Thoracic aorta (tissue), 2 donors: ENCODE measurements around the gene PNMA6E. TPM values are rescaled to one million over a fixed set of nuclear protein-coding genes. Genes with fewer than 3 reads are reported as not detected.

ENCODE experiments used
- ATAC-seq: fragments of 150-250 bp; one replicate; pipeline ENCODE4 v1.8.0; 2017; ENCODE audit warnings: low read depth; ENCODE audit not compliant: insufficient number of reproducible peaks, low FRiP score
- DNase-seq: peaks from one replicate; pipeline ENCODE4 v3.0.0-alpha.2; 2020; ENCODE audit warnings: low spot score
- H3K27ac ChIP-seq, 2 donors: fragments of 200-600 bp; sonication (generic); 1 replicate in 1 of 2; 2 replicates in 1 of 2; pipeline ENCODE4 v1.5.1; 2016; ENCODE audit warnings: mild to moderate bottlenecking in 2 of 2, moderate library complexity in 2 of 2
- H3K27me3 ChIP-seq: fragments of 200-600 bp; sonication (generic); replicated peaks from 2 replicates; pipeline ENCODE4 v1.6.0; 2016; ENCODE audit warnings: mild to moderate bottlenecking; ENCODE audit not compliant: insufficient read depth
- H3K36me3 ChIP-seq: fragments of 200-600 bp; sonication (generic); one replicate; pipeline ENCODE4 v1.5.1; 2016
- H3K4me1 ChIP-seq, 2 donors: fragments of 200-600 bp; sonication (generic); 1 replicate in 1 of 2; 2 replicates in 1 of 2; pipeline versions ENCODE4 v1.5.1 to v1.6.0; 2016; ENCODE audit warnings: low read depth in 2 of 2, mild to moderate bottlenecking in 1 of 2; ENCODE audit not compliant: control insufficient read depth in 1 of 2
- H3K4me3 ChIP-seq: fragments of 200-600 bp; sonication (generic); 2 replicates; pipeline ENCODE4 v1.5.1; 2016; ENCODE audit warnings: mild to moderate bottlenecking
- H3K9me3 ChIP-seq: fragments of 200-600 bp; sonication (generic); 2 replicates; pipeline ENCODE4 v1.5.1; 2016
- total RNA-seq, 2 donors: library from RNA; depleted of rRNA; stranded (reverse); fragments of >200 nt; gene quantifications; one replicate each; pipeline versions ENCODE4 v1.1.0 to v1.2.3, GENCODE V29; 2016
- TF ChIP-seq, protein P1 (sequence below): fragments of 200-600 bp; sonication (generic); IDR thresholded peaks from one replicate; pipeline ENCODE4 v1.5.1; 2019; ENCODE audit warnings: antibody characterized with exemption

PNMA6E gene
- not detected for total RNA-seq

DNA sequence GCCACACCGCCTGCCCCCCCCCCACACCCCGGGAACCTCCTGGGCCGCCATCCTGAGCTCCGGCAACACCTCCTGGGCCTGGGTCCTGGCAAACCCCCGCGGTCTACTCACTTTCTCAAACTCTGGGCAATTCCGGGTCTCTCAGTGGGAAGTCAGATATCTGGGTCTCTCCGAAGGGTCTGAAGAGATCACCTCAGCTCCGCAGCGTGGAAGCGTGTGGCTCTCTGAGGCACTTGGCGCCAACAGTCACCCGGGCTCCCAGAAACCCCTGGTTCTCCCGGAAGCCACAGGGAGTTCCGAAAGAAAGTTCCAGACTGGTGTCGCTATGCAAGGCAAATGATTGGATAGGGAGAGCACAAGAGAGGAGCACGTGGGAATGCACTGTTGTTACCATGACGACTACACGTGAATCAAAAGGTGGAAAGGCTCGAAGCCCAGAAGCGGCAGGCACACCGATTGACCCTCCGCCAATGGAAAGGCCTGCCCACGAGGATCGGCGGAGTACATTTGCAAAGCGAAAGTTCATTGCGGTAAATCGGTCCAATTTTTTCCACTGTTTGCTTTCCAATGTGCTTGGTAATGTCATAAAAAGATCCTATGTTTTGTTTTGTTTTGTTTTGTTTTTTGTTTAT is at the start of gene PNMA6E:
TSS of gene PNMA6E (minus strand) at position 218 of the 632 bp plus-strand sequence. CDS start 2,501 bp downstream, outside the sequence.
- no peaks in the 10 kb centered on the region for H3K9me3 ChIP-seq
- no peaks in the 10 kb centered on the region for H3K27me3 ChIP-seq
- H3K36me3 ChIP-seq: no peaks in the 10 kb centered on the region
- DNase-seq (no peak), ATAC-seq (no peak)
- no peak within 1 kb of the TSS for H3K4me3 ChIP-seq
- TF ChIP-seq, protein P1, sequence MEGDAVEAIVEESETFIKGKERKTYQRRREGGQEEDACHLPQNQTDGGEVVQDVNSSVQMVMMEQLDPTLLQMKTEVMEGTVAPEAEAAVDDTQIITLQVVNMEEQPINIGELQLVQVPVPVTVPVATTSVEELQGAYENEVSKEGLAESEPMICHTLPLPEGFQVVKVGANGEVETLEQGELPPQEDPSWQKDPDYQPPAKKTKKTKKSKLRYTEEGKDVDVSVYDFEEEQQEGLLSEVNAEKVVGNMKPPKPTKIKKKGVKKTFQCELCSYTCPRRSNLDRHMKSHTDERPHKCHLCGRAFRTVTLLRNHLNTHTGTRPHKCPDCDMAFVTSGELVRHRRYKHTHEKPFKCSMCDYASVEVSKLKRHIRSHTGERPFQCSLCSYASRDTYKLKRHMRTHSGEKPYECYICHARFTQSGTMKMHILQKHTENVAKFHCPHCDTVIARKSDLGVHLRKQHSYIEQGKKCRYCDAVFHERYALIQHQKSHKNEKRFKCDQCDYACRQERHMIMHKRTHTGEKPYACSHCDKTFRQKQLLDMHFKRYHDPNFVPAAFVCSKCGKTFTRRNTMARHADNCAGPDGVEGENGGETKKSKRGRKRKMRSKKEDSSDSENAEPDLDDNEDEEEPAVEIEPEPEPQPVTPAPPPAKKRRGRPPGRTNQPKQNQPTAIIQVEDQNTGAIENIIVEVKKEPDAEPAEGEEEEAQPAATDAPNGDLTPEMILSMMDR: no peak
- no peaks in the 10 kb centered on the region for H3K4me1 ChIP-seq
- H3K27ac ChIP-seq: no peak within 1 kb of the TSS

DNA sequence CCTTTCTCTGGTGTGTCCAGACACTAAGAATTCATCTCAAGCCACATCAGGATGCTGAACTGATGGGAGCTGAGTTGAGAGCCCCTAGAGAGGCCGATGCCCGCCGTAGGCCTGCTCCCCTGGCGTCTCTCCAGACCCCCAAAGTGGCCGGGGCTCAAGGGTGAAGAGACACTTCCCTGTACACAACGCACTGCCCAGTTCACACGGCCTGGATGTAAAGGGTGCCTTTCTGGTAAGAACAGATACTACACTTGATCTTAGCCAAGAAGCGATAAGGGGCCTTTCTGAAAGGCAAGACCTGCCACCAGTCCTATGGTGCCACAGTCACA is 49.8 kb upstream of the PNMA6E start:
- Histone ChIP-seq H3K4me3 (no peak overlapping the region), H3K36me3 (no peaks in the 10 kb centered on the region), H3K27me3 (no peaks in the 10 kb centered on the region), H3K4me1 (no peaks in the 10 kb centered on the region), H3K27ac (no peak overlapping the region), H3K9me3 (no peaks in the 10 kb centered on the region)
- TF ChIP-seq, protein P1: no peak
- no peak for ATAC-seq
- DNase-seq: no peak

DNA sequence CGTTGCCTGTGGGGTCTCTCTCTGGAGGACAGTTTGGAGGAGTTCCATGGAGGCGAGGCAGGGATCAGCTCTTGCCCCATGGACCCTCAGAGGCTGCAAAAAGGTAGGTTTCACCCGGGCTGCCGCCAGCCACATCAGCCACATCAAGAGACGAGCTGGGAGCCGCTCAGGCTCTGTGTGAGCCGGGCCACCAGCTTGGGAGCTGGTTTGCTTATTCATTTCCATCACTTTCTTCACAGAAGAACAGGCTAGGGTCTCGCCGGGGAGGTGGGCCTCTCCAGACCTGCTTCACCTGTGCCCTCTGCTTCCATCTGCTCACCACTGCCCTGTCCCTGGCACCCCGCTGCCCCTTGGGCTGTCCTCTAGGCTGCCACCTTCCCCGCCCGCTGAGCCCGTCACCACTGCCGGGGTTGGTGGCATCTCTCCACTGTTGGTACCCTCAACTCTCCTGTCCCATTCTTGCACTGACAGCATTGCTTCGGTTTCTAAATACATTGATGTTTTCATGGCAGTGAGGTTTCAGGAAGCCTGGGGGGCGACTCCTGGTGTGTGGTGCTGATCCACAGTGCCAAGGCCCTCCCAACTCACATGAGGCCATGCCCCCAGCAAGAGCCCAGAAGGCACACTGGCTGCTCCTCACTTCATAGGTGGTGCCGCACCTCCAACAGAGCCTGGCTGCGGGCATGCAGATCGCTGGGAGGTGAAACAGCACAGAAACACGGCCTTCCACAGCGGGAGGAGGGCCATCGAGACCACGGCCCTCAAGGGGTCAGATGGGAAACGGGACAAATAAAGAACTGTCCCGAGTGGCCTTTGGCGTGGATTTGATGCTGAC is 49.2 kb upstream of the PNMA6E start:
- ATAC-seq (no peak), DNase-seq (no peak)
- H3K27ac ChIP-seq: no peak overlapping the region
- TF ChIP-seq, protein P1: no peak
- no peaks in the 10 kb centered on the region for H3K4me1 ChIP-seq
- no peaks in the 10 kb centered on the region for H3K27me3 ChIP-seq
- H3K4me3 ChIP-seq: no peak overlapping the region
- no peaks in the 10 kb centered on the region for H3K9me3 ChIP-seq
- no peaks in the 10 kb centered on the region for H3K36me3 ChIP-seq

DNA sequence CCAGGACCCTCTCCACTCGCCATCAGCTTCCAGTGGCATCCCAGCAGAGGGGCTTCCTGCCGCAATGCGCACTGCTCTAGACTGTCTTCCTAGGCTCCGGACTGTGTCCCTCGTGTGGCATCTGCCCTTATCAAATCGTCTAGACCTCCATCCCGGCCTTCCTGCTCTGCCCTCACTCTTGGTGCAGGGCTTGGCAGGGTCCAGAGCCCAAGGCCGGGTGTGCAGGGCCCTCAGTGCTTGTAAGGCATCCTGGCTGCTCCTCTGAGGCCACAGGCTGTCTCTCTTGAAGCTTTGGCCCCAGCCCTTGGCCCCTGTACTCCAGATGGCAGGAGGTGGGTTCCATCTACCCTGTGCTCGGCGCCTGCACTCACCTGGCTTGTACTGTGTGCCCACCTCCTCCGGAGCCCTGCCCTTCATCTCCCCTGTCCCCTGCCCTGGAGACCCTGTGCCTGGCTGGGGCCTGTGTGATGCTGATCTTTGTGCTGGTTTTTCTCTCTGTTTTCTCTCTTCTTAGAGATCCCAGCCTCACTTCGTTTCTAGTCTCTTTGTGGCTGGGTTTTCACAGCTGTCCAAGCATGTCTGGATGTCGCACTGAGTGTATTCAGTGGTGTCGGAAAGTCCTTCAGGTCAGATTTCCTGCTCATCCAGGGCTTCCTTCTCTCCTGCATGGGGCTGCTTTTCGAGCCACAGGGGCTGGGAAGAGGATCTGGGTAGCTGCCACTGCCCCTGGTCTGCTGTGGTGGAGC is 48.4 kb upstream of the PNMA6E start:
- no peak for DNase-seq
- no peak for ATAC-seq
- Histone ChIP-seq H3K9me3 (no peaks in the 10 kb centered on the region), H3K27ac (no peak overlapping the region), H3K36me3 (no peaks in the 10 kb centered on the region), H3K4me1 (no peaks in the 10 kb centered on the region), H3K4me3 (no peak overlapping the region), H3K27me3 (no peaks in the 10 kb centered on the region)
- TF ChIP-seq, protein P1: no peak
